ENCODE results near the gene ANKRD55.
"Not testable (repeated sequence)": the region's sequence is repeated elsewhere in the genome, so short reads cannot be mapped to it uniquely, and the experiment has no call there.

The ANKRD55 gene

DNA sequence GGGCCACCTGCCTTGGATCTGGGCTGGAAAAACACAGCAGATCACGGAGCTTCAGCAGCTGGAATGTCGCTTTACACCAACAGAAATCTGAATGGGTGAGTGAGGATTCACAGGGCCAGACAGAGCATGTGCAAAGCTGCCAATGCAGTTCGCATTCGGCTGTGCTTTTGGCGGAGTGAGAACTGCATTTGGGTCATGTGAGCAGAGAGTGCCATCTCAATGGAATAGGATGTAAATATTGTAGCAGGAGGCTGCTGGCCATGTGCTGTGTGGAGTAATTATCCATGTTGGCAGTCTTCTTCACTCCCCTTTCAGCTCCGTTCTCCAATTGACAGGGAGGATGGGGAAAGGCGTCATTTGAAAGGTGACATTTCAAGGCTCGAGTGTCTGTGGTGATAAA, at the start of gene ANKRD55:
TSS of gene ANKRD55 (minus strand) at position 101 of the 400 bp plus-strand sequence. CDS start 417 bp downstream, outside the sequence.
- no peak for DNase-seq

DNA sequence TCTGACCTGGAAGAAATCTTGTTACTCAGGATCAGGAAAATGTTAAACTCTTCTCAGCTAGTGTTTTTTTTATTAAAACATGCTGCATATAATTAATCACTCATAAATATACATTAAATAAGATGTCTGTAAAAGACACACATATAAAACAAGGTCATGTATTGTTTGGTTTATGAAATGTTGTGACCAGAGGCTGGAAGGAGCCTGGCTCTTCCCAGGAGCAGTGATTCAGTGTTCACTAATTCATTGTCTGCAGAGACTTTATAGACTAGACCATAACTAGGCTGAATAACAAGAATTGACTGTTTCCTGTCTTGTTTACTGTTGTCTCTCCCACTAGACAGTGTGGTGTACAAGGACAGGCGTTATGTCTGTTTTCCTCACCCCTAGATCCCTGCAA, 49.1 kb upstream of the ANKRD55 start:
- DNase-seq = no peak

DNA sequence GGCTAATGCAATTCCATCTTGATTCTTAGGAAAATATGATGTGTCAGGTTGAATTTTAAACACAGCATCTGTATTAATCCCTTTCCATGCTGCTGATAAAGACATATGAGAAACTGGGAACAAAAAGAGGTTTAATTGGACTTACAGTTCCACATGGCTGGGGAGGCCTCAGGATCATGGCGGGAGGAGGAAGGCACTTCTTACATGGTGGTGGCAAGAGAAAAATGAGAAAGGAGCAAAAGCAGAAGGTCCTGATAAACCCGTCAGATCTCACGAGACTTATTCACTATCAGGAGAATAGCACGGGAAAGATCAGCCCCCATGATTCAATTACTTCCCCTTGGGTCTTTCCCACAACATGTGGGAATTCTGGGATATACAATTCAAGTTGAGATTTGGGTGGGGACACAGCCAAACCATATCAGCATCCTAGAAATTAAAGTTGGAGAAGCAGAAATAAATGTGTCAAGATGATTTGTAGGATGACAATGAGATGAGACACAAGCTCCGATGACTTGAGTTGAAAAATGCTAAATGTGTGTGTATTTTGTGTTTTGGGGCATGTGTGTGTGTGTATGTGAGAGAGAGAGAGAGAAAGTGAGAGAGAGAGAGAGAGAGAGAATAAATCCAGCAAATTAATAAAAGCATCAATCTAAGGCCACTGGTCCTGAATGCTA, 48.5 kb upstream of the ANKRD55 start:
- DNase-seq = no peak

DNA sequence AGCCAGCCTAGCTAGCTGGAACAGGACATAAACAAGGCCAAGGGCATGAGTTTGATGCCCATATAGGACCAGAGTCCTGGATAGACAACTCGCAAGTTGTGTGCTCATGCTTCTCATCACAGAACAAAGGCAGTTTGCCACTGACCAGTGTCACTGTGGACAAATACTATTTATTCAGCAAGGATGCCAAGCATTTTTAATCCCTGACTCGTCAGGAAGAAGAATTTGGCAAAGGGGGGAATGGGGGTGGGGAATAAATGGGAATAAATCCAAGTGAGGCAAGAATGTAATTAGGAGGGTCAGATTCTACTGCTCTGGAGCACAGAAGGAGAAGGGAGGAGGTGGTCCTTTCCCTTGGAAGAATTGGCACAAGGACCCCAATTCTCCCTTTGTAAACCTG, 46.8 kb upstream of the ANKRD55 start:
- DNase-seq = no peak

DNA sequence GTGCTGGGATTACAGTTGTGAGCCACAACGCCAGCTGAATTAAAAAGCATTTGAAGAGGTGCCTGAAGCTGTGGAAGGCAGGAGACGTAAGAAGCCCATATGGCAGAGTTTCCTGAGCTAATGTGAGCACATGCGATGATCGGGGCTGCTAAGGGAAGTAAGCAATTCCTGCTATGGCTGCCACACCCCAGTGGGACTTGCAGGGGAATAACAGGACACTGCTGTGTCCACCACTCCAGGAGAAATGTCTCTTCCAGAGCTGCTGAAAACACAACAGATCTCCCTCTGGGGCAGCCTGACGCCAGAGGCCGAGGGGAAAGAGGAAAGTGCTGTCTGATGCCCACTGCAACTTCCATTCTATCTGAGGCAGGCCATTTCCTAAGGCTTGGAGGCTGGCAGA, 46.2 kb upstream of the ANKRD55 start:
- DNase-seq = no peak

DNA sequence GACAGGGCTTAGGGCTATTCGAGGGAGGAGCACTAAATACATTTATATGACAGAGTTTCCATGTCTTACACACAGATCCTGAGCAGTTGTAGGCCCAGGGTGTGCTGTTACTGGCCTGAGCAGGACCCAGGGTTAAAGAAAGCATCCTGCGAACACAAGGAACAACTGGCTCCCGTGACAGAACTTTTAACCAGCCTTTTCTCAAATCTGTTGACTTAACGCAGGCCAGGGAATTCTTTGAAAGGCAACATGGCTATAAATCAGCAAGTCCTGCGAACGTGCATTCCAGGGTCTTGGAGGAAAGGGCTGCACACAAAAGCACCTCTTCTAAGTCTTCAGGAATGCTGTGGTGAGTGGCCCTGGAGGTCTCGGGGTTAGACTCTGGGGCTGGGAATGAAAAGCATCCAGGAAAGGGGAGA, 45.2 kb upstream of the ANKRD55 start:
- DNase-seq = no peak

DNA sequence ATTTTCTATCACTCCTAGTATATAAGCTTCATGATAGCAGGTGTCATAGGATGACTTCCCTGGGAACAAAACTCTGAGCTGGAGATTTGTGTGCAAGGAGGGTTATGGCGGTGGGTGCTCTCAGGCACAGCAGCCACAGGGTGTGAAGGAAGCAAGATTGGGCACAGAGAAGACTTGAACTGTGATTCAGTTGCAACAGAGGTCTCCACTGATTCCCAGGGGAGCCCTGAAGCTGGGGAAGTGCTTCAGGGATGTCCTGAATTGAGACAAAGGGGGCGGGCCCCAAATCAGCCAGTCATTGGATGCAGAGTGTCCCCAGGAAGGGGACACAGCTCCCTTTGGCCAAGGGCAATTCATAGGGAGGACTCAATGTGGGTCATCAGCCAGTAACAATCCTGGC, 44.4 kb upstream of the ANKRD55 start:
- no peak for DNase-seq

DNA sequence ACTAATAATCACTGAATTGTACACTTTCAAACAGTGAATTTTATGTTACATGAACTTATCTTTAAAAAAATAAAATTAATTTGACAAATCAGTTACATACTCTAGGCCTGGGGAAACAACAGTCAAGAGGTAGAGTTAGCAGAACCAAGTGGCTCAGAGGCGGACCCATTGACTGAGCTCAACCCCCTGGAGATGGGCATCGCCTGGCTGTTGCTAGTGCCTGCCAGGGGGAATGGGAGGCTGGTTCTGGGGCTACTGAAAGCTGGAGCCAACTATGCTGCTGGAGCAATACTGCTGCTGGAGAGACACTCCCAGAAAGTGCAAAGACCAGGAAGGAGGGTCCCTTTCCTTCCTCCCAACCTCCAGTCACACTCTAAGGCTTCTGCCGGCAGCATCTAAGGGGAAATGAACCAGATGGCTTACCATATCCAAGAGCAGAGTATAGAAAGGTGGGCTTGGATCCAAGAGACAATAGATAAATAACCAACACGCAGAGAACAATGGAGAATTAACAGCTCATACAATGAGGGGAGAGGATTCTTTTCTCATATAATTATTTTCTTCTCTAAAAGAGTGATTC, 40.3 kb upstream of the ANKRD55 start:
- no peak for DNase-seq

DNA sequence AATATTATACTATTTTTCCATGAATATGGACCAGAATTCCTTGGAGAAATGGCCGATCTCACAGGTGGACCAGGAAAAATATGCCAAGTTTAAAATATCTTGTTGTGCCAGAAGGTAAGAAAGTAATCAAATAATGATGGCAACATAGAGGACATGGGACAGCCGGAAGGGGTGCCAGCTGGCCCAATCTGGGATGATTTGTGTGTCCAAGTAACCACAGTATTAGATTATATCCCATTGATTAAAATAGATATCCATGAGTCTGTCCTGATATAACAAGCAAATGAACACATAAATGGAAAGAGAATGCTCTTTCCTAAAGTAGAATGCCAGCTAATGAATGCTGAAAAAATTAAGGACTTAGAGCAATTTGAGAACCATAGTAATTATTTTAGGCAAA, 39.6 kb upstream of the ANKRD55 start:
- DNase-seq = no peak

DNA sequence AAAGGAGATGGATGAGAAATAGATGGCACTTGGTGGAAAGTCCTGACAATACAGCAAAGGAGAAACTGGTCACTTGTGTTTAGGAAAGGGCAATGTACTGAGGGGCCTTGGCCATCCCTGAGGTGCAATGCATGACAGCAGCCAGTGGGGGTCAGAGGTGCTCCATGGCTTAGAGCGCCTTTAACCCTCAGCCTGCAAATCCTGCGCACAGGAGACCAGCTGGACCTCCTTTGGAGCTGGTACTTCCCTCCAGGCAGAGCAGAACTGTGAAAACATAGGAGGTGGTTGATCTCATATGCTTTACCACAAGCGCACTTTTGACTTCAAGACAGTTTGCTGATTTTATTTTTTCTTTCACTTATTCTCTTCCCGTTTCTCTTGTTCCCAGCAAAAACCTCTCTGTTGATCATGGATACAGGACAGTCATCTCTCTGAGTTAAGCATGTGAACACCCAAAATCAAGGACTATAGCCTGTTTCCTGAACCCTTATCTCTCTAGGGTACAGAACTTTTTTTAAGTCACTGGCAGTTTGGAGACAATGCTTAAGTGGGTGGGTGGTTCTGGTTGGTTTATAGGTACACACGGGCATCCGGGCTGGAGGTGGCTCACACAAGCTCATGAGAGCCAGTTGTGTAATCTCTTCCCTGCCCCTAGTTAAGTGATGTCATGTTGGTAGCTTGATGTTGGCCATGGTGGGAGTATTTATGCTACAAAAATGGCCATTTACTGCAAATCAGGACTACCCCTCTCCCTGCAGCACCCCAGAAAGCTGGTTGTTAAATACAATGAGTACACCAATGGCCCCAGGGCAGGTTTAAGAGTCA, 37.6 kb upstream of the ANKRD55 start:
- DNase-seq = peak; percentile 91

DNA sequence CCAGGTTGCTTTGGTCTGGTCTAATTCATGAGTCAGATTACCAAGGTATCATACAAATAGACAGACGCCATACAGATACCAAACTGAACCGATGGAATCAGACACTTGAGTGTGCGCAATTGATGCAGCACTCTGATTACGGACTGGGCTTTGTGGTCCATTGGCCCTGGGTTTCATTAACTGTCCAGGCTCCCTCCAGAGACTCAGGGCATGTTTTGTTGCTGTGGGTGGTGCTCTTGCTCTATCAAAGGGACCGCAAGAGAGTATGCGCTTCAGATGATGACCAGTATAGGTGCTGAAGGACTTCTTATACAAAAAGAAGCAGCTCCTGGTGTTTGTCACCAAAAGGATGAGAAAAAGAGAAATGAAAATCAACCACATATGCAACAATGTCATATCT, 36.9 kb upstream of the ANKRD55 start:
- peak; percentile 12 for DNase-seq

DNA sequence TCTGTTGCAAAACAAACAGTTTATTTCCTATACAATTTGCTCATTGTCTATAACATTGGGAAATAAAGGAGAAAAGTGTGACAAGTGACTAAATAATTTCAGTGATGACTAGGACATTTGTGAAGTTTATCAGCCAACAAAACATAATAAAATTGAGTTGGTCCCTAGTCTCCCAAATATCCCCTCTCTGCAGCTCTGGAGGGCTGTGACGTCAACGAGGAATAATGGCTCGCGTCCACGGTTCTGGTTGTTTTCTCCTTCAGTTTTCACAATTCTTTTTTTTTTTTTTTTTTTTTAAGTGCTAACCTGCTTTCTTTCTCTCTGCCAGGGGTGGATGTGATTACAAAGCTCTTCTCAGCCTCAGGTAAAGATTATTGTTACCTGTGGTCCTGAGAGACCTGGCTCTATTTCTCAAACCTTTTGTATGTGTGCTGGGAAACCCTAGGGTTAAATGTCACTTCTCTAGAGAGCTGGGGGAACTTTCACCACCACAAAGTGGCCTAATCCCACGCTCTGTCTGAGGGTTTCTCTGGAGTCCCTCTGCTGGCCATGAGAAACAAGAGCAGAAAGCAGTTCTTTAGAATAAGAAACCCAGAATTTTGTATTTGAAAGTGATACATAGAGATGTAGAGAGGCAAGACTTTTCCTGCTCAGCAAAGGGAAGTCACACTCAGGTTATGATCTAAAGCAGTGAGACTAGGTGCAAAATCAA, 36.2 kb upstream of the ANKRD55 start:
- peak; percentile 82 for DNase-seq

DNA sequence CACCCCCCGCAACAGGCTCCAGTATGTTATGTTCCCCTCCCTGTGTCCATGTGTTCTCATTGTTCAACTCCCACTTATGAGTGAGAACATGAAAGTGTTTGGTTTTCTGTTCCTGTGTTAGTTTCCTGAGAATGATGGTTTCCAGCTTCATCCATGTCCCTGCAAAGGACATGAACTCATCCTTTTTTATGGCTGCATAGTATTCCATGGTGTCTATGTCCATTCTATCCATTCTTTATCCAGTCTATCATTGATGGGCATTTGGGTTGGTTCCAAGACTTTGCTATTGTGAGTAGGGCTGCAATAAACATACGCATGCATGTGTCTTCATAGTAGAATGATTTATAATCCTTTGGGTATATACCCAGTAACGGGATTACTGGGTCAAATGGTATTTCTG, 35.6 kb upstream of the ANKRD55 start:
- not testable (repeated sequence) for DNase-seq

DNA sequence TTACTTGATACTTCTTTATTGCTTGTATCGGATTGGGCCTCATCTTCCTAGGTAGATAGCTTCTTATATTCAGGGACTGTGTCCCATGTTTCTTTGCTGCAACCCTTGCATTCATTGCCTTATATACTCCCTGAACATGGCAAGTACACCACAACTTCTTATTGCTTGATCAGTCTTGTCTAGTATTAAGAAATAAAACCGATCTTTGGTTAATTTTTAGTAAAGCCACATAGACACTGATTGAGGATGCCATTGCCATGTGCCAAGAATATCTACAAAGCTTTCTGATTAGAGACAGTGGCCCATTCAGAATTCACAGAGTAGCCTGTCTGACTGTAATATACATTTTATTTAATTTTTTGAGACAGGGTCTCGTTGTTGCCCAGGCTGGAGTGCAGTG, 34.7 kb upstream of the ANKRD55 start:
- DNase-seq = no peak

DNA sequence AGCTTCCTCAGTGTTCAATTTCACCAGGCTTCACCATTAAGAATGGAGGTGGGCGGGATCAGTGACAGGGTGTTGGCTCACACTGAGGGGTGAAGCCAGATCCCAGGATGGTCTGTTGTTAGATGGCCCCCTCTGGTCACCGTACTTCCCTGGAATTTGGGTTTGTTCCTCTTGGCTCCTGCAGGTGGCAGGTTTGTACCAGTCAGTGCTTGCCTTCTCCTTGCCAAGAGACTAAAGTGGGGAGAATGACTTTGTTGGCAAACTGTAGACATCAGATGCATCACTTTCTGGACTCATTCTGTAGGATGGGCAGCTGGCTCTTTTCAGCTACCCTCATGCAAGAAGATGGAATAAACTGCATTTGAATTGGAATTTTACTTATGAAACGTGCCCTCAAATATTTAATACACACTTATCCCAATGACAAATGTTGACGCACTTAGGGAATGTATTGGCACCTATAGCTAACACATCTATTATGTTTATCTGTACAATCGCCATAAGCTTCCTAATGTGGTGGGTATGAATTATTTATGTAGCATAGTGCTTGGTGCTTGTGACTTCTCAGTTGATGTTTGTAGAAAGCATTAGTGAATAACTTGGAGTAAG, 31.4 kb upstream of the ANKRD55 start:
- DNase-seq = peak; percentile 65

DNA sequence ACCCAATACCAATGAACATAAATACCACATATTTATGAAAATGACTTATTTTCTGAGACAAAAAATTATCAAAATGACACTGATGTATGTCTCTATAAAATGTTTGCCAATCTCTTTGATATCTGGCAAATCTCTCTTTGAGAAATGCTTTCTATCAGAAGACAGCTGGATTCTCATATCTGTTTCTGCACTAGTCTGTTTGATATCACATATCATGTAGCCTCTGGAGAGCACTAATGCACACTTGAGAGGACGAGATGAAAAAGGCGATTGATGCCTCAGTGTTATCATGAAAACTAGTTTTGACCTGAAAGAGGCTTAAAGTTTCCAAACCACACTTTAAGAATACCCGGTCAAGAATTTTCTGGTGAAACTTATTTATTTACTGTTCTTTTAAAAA, 29.1 kb upstream of the ANKRD55 start:
- DNase-seq = no peak

DNA sequence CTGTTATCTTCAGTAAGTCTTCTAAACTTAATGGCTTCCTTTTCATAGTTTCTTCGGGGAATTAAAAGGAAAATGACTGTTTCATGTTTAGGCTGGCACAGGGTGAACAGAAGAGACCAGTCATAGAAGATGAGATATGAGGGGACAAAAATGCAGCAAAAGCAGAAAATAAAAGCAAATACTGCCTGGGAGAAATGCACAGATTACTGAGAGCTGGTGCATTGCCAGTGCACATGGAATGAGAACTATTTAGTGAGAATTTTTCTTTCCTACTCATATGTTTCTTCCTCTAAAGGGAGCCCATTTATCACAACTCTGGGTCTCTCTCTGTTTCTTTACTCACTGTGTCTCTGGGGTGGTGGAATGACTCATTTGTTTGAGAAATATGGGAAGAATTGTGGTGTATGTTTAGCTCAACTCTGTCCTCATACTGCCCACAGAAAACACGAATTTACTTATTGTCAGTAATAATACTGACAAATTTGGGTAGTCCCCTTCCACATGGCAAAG, 25.9 kb upstream of the ANKRD55 start:
- no peak for DNase-seq

DNA sequence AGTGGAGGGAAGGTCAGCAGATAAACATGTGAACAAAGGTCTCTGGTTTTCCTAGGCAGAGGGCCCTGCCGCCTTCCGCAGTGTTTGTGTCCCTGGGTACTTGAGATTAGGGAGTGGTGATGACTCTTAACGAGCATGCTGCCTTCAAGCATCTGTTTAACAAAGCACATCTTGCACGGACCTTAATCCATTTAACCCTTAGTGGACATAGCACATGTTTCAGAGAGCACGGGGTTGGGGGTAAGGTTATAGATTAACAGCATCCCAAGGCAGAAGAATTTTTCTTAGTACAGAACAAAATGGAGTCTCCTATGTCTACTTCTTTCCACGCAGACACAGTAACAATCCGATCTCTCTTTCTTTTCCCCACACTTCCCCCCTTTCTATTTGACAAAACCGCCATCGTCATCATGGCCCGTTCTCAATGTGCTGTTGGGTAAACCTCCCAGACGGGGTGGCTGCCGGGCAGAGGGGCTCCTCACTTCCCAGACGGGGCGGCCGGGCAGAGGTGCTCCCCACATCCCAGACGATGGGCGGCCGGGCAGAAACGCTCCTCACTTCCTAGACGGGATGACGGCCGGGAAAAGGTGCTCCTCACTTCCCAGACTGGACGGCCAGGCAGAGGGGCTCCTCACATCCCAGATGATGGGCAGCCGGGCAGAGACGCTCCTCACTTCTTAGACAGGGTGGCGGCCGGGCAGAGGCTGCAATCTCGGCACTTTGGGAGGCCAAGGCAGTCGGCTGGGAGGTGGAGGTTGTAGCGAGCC, 24.8 kb upstream of the ANKRD55 start:
- not testable (repeated sequence) for DNase-seq

DNA sequence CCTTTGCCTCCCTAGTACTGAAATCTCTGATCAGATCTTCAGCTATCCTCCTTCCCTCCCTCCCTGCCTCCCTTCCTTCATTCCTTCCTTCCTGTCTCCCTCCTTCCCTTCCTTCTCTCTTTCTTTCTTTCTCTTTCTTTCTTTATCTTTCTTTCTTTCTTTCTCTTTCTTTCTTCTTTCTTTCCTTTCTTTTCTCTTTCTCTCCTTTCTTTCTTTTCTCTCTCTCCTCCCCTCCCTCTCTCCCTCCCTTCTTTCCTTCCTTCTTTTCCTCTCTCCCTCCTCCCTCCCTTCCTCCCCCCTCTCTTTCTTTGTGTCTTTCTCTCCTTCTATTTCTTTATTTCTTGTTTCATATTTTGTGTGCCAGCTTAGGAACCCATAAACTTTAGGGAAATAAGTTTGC, 23.9 kb upstream of the ANKRD55 start:
- no peak for DNase-seq

DNA sequence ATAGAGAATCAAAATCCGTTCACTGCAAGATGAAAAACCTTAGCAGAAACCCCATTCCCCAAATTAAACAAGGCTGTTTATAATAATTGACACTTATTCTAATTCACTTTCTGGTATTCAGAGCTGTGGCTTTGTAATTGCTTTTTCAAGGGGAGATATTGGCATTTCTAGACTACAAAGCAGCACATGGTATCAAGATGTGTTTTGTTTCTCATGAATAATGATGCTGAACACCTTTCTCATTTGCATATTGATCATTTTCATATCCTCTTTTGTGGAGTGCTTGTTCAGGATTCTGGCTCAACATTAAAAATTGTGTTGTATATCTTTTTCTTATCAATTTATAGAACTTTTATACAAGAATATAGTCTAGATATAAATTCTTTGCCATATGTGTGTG, 22.4 kb upstream of the ANKRD55 start:
- no peak for DNase-seq

DNA sequence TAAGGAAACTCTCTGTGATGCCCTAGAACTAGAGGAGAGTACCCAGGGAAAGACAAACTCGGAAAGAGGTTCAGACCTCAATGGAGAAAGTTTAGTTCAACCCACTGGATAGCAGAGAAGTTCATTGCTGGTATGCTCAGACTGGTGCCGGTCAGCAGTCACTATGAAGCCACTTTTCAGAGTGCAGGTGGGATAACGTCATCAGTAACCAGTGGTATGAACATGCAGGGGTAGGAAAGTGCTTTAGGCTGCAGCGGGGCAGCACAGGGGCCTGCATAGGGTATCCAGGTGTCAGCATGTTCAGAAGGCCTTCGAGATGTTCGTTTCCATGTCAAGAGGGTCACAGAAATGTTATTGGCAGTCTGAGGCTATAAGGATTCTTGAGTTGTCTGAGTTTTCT, 20.8 kb upstream of the ANKRD55 start:
- DNase-seq = no peak

DNA sequence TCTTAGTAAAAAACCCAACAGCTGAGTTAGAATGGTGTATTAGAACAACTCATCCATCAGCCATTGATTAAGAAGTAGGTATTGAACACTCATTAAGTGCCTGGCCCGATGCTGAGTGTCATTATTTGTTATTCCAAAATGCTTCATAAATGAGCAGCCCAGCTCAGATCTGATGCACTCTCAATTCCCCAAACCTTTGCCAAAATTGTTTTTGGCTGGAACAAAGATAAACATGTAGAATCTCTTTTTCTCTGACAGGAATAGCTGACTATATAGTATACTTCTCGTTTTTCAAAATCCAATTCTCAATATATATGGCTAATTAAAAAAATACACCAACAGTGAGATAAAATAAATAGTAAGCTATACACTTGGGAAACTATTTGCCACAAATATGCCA, 20.0 kb upstream of the ANKRD55 start:
- no peak for DNase-seq

All from hematopoietic multipotent progenitor cell treated with erythropoietin and hydrocortisone succinate and interleukin-3 and kit ligand, for 6 days (in vitro differentiated cells).